Psoas muscle (tissue), 8 donors: Measurements from ENCODE around the gene WDR13. TPM values are rescaled to one million over a fixed set of nuclear protein-coding genes. Genes with fewer than 3 reads are reported as not detected.

Experiments
- ATAC-seq, 4 donors: fragments of 200-7000 bp; cut with Tn5 transposase; one replicate each; pipeline ENCODE4 v1.9.1; 2020; ENCODE audit warnings: moderate library complexity in 3 of 4, mild to moderate bottlenecking in 2 of 4
- DNase-seq, 2 donors: peaks; one replicate each; pipeline ENCODE4 v3.0.0-alpha.2; 2020
- H3K27ac ChIP-seq: fragments of 200-600 bp; one replicate; pipeline ENCODE4 v1.8.0; 2022
- H3K27me3 ChIP-seq, 3 donors: fragments of 200-600 bp in 1 of 3; one replicate each; pipeline versions ENCODE4 v1.6.1 to v1.8.0; 2013 to 2022; ENCODE audit warnings: low read length in 2 of 3, mild to moderate bottlenecking in 2 of 3, moderate library complexity in 1 of 3; ENCODE audit not compliant: insufficient read depth in 3 of 3
- H3K36me3 ChIP-seq, 2 donors: fragments of 200-600 bp in 1 of 2; one replicate each; pipeline versions ENCODE4 v1.6.1 to v1.8.0; 2013 to 2022; ENCODE audit warnings: low read depth in 1 of 2, mild to moderate bottlenecking in 1 of 2, moderate library complexity in 1 of 2; ENCODE audit not compliant: insufficient read depth in 1 of 2
- H3K4me1 ChIP-seq: fragments of 200-600 bp; one replicate; pipeline ENCODE4 v1.8.0; 2022
- H3K4me3 ChIP-seq: fragments of 200-600 bp; one replicate; pipeline ENCODE4 v1.8.0; 2022; ENCODE audit warnings: mild to moderate bottlenecking
- H3K9me3 ChIP-seq: fragments of 200-600 bp; one replicate; pipeline ENCODE4 v1.8.0; 2022
- WGBS, 3 donors: extraction: QIAGEN DNeasy Blood & Tissue Kit; methylation state at CpG; one replicate each; pipeline versions ENCODE4 v1.1.6 to v1.1.7; 2013; 5-methylcytosine and 5-hydroxymethylcytosine counted together
- intact Hi-C, 2 donors: fragments of 100-400 bp; cut with DNase I; formaldehyde crosslinking; loops; one replicate each; pipeline versions ENCODE4 v1.11.0 to v1.14.2; 2022
- polyA plus RNA-seq, 3 donors: library from polyadenylated mRNA; stranded (reverse); fragments of 200-250 nt; gene quantifications; one replicate each; pipeline ENCODE4 v1.2.3, GENCODE V29; 2013
- total RNA-seq, 4 donors: library from RNA; stranded (reverse); fragmentation: NEBNext Ultra II Directional in 2 of 4; extraction: Animal tissue kit (Norgen Biotek cat#: 25700) in 2 of 4; gene quantifications; one replicate each; pipeline versions ENCODE4 v1.2.1 to v1.2.4, GENCODE V29; 2021 to 2023
- TF ChIP-seq, protein P1 (sequence below): fragments of 200-600 bp; IDR thresholded peaks from one replicate; pipeline ENCODE4 v1.8.0; 2022; ENCODE audit warnings: antibody characterized with exemption
- donor health status: healthy with polysubstance abuse.
- donor health status: DM: no; HTN: no; CAD: no; lungs with moderate emphysema.
- donor health status: Bipolar disorder and iron deficiency.
- donor health status: healthy.
- donor health status: DM: yes; HTN: yes; CAD: no.
- donor health status: DM: no; HTN: no; CAD: no.
- donor health status: DM: no; HTN: no; CAD: no.
- donor health status: DM: yes; HTN: yes; CAD: no.

WDR13 gene
- total and polyA plus RNA-seq, 7 donors: 103 to 171 (median 122) TPM

DNA sequence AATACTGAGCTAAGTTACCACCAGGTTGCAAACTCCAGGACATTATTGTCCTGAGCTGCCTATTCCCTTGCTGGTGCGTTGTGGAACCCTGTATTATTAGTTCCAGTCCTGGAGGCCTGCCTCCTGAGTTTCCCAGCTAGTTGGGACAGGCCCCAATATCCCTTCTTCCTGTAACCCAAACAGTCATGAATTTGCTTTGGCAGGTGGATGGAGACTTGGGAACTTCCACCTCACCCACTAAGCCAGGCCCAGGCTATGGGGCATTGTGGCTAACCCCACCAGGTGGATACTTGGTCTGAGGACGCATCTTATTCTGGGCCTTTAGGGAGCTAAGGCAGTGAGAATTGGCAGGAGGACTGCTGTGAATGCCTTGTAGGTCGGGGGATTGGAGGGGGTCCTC, 18.0 kb upstream of the WDR13 start:
- Histone ChIP-seq H3K27ac (no peak overlapping the region), H3K36me3 (peaks cover 10 to 48% of the 10 kb centered on the region in 2 donors), H3K27me3 (no peaks in the 10 kb centered on the region), H3K9me3 (no peaks in the 10 kb centered on the region), H3K4me1 (peaks cover 8% of the 10 kb centered on the region), H3K4me3 (no peak overlapping the region)
- intact Hi-C loops: no loop called here
- ATAC-seq (no peak), DNase-seq (no peak)
- TF ChIP-seq, protein P1, sequence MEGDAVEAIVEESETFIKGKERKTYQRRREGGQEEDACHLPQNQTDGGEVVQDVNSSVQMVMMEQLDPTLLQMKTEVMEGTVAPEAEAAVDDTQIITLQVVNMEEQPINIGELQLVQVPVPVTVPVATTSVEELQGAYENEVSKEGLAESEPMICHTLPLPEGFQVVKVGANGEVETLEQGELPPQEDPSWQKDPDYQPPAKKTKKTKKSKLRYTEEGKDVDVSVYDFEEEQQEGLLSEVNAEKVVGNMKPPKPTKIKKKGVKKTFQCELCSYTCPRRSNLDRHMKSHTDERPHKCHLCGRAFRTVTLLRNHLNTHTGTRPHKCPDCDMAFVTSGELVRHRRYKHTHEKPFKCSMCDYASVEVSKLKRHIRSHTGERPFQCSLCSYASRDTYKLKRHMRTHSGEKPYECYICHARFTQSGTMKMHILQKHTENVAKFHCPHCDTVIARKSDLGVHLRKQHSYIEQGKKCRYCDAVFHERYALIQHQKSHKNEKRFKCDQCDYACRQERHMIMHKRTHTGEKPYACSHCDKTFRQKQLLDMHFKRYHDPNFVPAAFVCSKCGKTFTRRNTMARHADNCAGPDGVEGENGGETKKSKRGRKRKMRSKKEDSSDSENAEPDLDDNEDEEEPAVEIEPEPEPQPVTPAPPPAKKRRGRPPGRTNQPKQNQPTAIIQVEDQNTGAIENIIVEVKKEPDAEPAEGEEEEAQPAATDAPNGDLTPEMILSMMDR: no peak
- WGBS, 3 donors: 55 to 72% (median 72%) methylated on average over 3 of the region's 3 CpGs

DNA sequence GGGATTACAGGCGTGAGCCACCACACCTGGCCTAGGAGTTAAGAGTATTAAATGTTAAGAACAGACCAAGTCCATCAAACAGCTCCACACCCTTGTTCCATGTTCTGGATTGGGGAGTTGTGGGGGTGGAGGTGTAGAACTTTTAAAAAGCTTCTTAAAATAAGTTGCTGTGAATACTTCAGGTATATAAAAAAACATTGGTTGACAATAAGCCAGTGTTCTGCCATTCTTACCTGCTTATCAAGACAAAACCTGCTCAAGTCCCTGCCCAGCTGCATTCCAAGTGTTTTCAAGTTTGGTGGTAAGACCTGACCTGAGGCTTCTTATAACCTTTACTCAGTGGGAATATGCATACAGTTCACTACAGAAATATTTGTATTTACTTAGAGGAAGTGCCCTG, 16.6 kb upstream of the WDR13 start:
- DNase-seq (no peak), ATAC-seq (no peak)
- Histone ChIP-seq H3K4me3 (no peak overlapping the region), H3K27ac (no peak overlapping the region), H3K36me3 (peaks cover 9 to 40% of the 10 kb centered on the region in 2 donors), H3K27me3 (no peaks in the 10 kb centered on the region), H3K4me1 (peaks cover 7% of the 10 kb centered on the region), H3K9me3 (no peaks in the 10 kb centered on the region)
- TF ChIP-seq, protein P1: no peak
- intact Hi-C loops: no loop called here
- WGBS, 3 donors: 95 to 100% (median 96%) methylated on average over 1 of the region's 1 CpG

DNA sequence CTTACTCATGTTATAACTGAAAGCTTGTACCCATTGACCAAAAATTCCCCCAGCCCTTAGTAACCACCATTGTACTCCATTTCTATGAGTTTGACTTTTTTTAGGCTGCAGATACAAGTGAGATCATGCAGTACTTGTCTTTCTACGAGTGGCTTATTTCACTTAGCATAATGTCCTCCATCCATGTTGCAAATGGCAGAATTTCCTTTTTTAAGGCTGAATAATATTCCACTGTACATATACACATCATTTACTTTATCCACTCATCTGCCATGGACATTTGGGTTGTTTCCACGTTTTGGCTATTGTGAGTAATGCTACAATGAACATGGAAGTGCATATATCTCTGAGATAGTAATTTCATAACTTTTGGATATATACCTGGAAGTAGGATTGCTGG, 12.6 kb upstream of the WDR13 start:
- no peak for DNase-seq
- no peak for ATAC-seq
- H3K27me3 ChIP-seq: no peaks in the 10 kb centered on the region
- intact Hi-C loops: no loop called here
- no peak overlapping the region for H3K27ac ChIP-seq
- H3K36me3 ChIP-seq: peaks cover 0 to 4% of the 10 kb centered on the region in 2 donors
- no peaks in the 10 kb centered on the region for H3K4me1 ChIP-seq
- no peak overlapping the region for H3K4me3 ChIP-seq
- TF ChIP-seq, protein P1: no peak
- WGBS, 3 donors: 36 to 58% (median 44%) methylated on average over 2 of the region's 2 CpGs
- no peaks in the 10 kb centered on the region for H3K9me3 ChIP-seq

DNA sequence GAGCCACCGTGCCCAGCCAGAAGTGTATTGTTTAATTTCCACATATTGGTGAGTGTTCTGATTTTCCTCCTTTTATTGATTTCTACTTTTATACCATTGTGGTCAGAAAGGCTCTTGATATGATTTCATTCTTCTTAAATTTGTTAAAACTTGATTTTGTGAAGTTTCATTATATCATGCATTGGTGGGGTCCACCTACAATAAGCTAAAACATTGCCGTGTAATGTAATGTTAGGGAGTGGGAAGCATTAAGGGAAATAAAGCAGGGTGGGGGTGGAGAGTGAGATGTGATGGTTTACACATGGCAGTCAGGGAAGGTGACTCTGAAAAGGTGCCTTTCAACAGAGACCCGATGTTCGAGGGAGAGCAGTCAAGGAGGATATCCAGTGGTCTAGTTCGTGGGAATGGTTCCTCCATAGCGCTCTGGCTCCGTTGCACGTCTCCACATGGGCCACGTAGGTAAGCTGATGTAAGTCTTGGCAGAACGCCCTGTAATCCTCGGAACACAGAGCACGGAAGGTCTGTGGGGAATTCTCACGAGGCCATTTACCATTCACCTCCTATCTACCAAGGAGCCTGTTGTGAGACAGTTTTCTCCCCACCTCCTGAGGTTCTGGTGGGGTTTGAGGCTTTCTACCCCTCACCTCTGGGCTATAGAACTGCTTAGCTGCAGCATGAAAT, 7.7 kb upstream of the WDR13 start:
- DNase-seq: no peak
- Histone ChIP-seq H3K27me3 (peaks cover 0 to 3% (median 0%) of the 10 kb centered on the region in 3 donors), H3K4me1 (no peaks in the 10 kb centered on the region), H3K4me3 (no peak overlapping the region), H3K27ac (peak overlapping the region; percentile 27), H3K9me3 (no peaks in the 10 kb centered on the region), H3K36me3 (no peaks in the 10 kb centered on the region)
- TF ChIP-seq, protein P1: no peak
- intact Hi-C loops: no loop called here
- WGBS, 3 donors: 46 to 70% (median 51%) methylated on average over 7 to 13 of the region's 13 CpGs
- peak in 2 of 4 donors; percentile 15 to 28 for ATAC-seq
